GM12875 (cell line): Measurements from ENCODE around the gene GPX7.

ENCODE experiments used
- H3K4me3 ChIP-seq: one replicate; pipeline ENCODE4 v1.5.1; 2011; ENCODE audit warnings: low read depth, low read length, control low read depth
- TF ChIP-seq, protein P1 (sequence below): IDR thresholded peaks from 2 replicates; pipeline ENCODE4 v1.5.1; 2011; ENCODE audit warnings: low read depth, mild to moderate bottlenecking, control low read depth, inconsistent platforms, low read length, moderate library complexity, borderline replicate concordance; ENCODE audit not compliant: insufficient read depth

The GPX7 gene

DNA sequence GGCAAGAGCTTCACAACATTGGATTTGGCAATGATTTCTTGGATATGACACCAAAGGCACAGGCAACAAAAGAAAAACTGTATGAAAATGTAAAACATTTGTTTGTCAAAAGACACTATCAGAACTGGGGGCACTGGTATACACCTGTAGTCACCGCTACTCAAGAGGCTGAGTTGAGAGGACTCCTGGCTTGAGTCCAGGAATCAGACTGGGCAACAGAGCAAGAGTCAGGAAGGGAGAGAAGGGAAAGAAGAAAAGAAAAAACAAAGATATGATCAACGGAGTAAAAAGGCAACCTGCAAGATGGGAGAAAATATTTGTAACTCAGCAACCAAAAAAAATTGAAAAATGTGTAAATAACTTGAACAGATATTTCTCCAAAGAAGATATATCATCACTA is 43.2 kb upstream of the GPX7 start:
- no peak overlapping the region for H3K4me3 ChIP-seq
- TF ChIP-seq, protein P1, sequence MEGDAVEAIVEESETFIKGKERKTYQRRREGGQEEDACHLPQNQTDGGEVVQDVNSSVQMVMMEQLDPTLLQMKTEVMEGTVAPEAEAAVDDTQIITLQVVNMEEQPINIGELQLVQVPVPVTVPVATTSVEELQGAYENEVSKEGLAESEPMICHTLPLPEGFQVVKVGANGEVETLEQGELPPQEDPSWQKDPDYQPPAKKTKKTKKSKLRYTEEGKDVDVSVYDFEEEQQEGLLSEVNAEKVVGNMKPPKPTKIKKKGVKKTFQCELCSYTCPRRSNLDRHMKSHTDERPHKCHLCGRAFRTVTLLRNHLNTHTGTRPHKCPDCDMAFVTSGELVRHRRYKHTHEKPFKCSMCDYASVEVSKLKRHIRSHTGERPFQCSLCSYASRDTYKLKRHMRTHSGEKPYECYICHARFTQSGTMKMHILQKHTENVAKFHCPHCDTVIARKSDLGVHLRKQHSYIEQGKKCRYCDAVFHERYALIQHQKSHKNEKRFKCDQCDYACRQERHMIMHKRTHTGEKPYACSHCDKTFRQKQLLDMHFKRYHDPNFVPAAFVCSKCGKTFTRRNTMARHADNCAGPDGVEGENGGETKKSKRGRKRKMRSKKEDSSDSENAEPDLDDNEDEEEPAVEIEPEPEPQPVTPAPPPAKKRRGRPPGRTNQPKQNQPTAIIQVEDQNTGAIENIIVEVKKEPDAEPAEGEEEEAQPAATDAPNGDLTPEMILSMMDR: no peak

DNA sequence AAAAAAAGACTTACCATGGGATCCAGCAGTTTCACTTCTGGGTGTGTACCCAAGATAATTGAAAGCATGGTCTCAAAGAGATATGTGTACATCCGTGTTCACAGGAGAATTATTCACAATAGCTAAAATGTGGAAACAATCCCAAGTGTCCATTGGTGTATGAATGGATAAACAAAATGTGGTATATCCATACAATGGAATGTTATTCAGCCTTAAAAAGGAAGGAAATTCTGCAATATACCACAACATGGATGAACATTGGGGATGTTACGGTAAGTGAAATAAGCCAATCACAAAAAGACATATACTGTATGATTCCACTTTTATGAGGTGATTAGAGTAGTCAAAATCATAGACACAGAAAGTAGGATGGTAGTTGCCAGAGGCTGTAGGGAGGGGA is 42.3 kb upstream of the GPX7 start:
- TF ChIP-seq, protein P1: no peak
- H3K4me3 ChIP-seq: no peak overlapping the region

DNA sequence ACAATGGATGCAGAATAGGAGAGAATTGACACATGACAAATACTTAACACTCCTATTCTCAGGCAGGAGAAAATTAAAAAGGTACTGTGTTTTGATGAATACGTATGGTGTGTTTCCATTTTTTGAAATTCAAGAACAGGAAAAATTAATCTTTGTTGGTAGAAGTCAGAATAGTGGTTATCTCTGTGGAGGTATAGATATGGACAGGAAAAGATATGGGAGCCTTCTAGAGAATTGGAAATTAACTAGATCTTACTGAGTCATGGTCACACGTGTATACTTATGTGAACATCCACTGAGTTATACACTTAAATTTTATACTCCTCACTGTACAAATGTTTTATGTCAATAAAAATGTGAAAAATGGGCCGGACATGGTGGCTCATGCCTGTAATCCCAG is 39.4 kb upstream of the GPX7 start:
- TF ChIP-seq, protein P1: no peak

DNA sequence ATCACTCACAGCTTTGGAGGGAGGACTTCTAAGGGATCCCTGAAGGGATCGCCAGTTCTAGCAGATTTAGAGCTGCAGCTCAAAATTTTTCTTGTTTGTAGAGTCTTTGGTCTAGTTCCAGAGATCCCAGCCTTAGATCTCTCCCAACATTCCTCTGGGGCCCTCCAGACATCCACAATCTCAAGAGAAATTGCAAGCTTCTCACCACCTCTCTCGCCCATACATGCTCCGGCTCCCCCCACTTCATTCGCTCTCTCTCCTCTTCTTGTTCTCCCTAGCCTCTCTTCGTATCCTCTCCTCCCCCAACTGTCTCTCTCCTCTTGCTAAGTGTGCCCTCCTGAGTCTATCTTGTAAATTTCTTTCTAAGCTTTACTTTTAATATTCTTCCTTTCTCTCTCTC is 34.2 kb upstream of the GPX7 start:
- H3K4me3 ChIP-seq: no peak overlapping the region
- TF ChIP-seq, protein P1: no peak

More for the DNA sequence above, 39.4 kb upstream of the GPX7 start:
- no peak overlapping the region for H3K4me3 ChIP-seq

DNA sequence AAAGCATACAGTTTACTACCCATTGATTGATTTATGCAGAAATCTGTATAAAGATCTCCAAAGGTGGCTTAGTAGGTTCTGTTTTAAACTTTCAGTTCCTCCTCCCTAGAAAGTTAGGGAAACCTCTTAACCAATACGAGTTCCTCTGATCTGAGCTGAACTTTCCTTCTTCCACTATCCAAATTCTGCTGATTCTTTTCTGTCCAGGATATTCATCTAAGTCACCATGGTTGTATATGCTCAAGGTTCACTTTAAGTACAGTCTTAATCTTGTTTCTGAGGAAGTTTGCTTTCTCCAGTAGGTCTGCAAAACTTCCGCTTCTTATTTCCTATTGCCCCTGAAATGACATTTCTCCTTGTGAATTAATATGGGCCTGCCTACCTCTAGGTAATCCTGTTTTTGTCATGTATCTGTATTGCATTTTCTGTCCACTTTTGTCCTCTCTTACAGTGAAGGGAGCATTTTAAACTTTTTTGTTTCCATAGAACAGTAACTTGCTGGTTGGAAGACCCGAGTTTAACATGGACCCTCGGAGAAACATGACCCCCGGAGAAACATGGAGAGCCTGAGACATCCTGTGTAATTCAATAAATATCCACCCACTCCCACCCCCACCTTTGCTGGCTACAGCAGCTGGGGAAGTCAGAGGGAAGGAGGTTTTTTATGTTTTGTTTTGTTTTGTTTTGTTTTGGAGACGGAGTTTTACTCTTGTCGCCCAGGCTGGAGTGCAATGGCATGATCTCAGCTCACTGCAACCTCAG is 32.5 kb upstream of the GPX7 start:
- H3K4me3 ChIP-seq: no peak overlapping the region
- TF ChIP-seq, protein P1: no peak

DNA sequence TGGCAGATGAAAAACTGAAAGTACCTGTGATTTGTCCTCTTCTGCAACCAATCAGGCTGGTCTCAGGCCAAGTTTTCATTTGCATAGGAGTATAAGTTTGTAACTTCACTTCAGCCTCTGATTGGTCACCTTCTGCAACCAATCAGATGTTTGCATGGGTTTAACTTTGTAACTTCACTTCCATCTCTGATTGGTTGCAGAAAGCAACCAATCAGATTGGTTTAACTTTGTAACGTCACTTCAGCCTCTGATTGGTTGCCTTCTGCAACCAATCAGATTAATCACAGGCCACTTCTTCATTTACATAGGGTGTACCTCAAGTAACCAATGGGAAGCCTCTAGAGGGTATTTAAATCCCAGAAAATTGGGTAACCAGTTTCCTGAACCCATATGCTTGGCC is 30.4 kb upstream of the GPX7 start:
- TF ChIP-seq, protein P1: no peak
- no peak overlapping the region for H3K4me3 ChIP-seq

DNA sequence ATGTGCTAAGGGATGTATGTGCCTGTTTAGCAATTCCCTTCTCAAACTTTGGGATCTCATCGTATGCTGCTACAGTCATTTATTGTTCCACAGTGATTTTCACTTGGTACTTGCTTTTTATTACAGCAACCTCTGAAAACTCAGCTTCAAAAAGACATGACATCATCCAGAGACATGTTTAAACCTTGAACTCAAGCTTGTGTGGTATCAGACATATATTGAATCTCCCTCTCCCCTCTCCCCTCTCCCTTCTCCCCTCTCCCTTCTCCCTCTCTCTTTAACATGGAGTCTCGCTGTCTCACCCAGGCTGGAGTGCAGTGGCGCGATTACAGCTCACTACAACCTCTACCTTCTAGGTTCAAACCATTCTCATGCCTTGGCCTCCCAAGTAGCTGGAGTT is 29.8 kb upstream of the GPX7 start:
- no peak overlapping the region for H3K4me3 ChIP-seq
- TF ChIP-seq, protein P1: no peak
